NCI-H146 treated with DMSO at 0.1 percent for 48 hours (cell line): ENCODE measurements around the gene CNTN2.

ENCODE experiments used
- DNase-seq: peaks from one replicate; lab custom pipeline; 2025; ENCODE audit not compliant: unreplicated experiment; lab: John Stamatoyannopoulos, UW

CNTN2 gene

GRCh38 chr1:205072286-205072685 lies 29.3 kb downstream of the CNTN2 start:
- no peak for DNase-seq

GRCh38 chr1:205072881-205073280 lies 29.9 kb downstream of the CNTN2 start:
- no peak for DNase-seq

- DNase-seq, result no peak
These were observed 30.5 kb downstream of the CNTN2 start for GRCh38 chr1:205073511-205073910.

GRCh38 chr1:205074084-205074483 lies 31.1 kb downstream of the CNTN2 start:
- no peak for DNase-seq

- no peak for DNase-seq
These were observed 31.5 kb downstream of the CNTN2 start for GRCh38 chr1:205074513-205074912.

GRCh38 chr1:205075642-205076155 lies 32.7 kb downstream of the CNTN2 start:
- DNase-seq, result no peak

GRCh38 chr1:205076245-205076761 lies 33.3 kb downstream of the CNTN2 start:
- DNase-seq, result no peak

GRCh38 chr1:205077158-205077933 lies 34.3 kb downstream of the CNTN2 start:
- no peak for DNase-seq

- DNase-seq, result no peak
These were observed 34.9 kb downstream of the CNTN2 start for GRCh38 chr1:205077934-205078311.

- DNase-seq, result no peak
These were observed 39.4 kb downstream of the CNTN2 start for GRCh38 chr1:205082431-205082830.

- DNase-seq, result no peak
These were observed 41.3 kb downstream of the CNTN2 start, which contains the start of gene TMEM81 for GRCh38 chr1:205084360-205084759. TMEM81 (minus strand) TSS chr1:205084460; CDS start chr1:205084320, 140 bp downstream.

GRCh38 chr1:205088341-205088740 lies 45.3 kb downstream of the CNTN2 start:
- DNase-seq, result no peak

- DNase-seq, result no peak
These were observed 48.2 kb downstream of the CNTN2 start for GRCh38 chr1:205091043-205091740.

GRCh38 chr1:205095422-205095821 lies 52.4 kb downstream of the CNTN2 start:
- no peak for DNase-seq

GRCh38 chr1:205098242-205098641 lies 55.2 kb downstream of the CNTN2 start:
- DNase-seq, result no peak

- DNase-seq, result no peak
These were observed 59.4 kb downstream of the CNTN2 start for GRCh38 chr1:205102404-205102803.

GRCh38 chr1:205107327-205107726 lies 64.3 kb downstream of the CNTN2 start:
- DNase-seq, result no peak

- no peak for DNase-seq
These were observed 65.5 kb downstream of the CNTN2 start for GRCh38 chr1:205108464-205108863.

GRCh38 chr1:205109269-205109668 lies 66.3 kb downstream of the CNTN2 start:
- no peak for DNase-seq

- no peak for DNase-seq
These were observed 66.7 kb downstream of the CNTN2 start for GRCh38 chr1:205109711-205110110.

GRCh38 chr1:205111354-205111753 lies 68.3 kb downstream of the CNTN2 start:
- DNase-seq, result no peak

- no peak for DNase-seq
These were observed 75.7 kb downstream of the CNTN2 start for GRCh38 chr1:205118752-205119151.
